HG02943 (cell line): ENCODE measurements around the gene NOX5.

ENCODE experiments used
- ATAC-seq: cut with Tn5 transposase; IDR thresholded peaks from one replicate; pipeline ENCODE4 v1.9.1; 2021; ENCODE audit warnings: mild to moderate bottlenecking, low read depth, moderate library complexity; ENCODE audit not compliant: unreplicated experiment

NOX5 gene

DNA sequence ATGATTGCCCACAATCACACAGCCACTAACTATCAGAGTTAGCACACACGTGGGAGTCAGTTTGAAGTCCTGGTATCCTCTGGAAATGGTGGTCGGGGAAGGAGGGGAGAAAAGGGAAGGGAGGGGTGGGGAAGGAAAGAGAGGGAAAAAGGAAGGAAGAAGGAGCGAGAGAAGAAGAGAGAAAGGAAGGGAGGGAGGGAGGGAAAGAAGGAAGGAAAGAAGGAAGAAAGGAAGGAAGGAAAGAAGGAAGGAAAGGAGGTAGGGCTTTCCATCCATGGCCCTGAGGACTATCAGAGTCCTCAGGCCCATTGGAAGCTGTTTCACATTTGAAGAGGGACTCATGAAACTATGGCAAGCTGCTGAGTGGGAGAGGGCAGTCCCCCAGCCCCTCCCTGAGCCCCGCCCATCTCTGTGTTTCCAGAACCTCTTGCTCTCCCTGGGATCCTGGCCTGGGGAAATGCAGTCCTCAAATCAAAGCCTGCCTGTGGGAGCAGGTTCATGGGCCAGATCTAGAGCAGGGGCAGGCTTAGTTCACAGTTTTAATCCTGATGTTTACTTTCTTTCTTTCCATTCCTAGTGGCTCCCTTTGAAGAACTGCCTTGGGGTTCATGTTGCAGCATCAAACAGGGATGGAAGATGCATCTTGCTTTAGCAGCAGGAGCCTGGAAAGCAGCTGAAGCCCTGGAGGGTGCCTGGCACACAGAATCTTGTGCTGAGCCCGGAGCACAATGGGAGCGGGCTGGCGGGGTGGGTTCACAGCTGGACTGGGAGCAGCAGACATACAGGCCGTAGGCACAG, 79.8 kb downstream of the NOX5 start:
- no peak for ATAC-seq

DNA sequence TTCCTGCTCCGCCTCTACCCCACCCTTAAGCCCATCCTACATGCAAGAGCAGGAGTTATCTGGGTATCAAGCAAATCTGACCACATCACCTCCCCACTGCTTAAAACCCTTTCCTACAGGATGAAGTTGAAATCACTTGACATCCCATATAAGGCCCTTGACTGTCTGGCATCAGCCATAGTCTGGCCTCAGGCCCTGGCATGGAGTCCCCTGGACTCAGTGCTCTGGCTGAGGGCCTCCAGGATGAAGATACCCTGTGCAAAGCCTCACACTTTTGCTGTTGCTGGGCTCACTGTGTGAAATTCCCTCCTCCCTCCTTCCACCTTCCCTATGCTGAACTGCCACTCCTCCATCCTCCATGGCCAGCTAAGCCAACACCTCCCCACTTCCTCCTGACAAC, 80.8 kb downstream of the NOX5 start:
- no peak for ATAC-seq

DNA sequence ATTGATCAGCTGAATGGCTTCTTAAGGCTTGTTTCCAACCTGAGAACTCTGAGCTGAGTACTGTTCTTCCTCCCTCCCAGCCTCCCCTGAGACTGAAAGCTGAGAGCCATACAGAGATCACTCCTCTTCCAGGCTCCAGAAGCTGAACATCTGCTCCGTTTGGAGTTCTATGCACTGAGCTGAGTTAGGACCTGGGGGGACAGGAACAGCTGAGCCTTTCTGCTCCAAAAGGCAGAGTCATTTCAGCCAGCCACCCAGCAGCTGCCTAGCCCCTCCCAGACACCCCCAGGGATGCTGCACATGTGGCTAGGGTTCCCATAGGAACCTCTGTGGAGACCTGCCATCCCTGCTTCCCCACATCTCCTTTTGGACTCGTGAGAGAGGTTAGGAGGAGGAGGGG, 81.7 kb downstream of the NOX5 start:
- no peak for ATAC-seq

DNA sequence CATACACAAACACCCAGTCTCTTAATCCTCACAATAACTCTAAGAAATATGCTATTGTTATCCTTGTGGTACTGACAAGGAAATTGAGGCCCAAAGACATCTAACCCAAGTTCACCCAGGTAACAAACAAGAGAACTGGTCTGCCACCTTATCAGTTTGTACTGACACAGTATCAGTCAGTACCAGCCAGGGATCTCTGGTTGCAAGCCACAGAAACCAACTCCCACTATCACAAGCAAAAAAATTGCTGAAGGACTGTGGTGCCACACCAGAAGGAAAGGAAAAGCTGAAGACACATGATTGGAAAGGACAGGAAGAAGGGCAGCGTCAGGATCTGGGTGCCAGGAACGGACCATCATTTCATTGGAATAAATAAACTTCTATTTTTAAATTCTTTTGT, 82.1 kb downstream of the NOX5 start:
- ATAC-seq: no peak

DNA sequence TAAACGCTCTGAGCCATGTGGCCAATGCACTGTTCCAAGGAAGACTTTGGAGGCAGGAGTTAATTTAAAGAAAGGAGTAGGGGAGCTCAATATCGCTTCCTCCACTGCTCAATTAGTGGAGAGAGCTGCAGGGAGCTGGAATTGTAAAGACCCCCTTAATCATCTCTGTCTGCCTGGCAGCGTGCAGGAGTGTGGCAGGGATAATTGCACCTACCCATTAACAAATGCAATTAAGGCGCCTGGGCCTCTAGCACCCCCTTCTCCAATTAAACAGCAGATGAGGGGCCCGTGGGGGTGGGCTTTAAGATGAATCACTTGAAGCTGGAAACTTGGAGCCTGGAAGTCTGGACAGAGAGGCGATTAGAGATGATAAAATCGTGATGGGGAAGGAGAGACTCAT, 84.3 kb downstream of the NOX5 start:
- ATAC-seq: no peak

DNA sequence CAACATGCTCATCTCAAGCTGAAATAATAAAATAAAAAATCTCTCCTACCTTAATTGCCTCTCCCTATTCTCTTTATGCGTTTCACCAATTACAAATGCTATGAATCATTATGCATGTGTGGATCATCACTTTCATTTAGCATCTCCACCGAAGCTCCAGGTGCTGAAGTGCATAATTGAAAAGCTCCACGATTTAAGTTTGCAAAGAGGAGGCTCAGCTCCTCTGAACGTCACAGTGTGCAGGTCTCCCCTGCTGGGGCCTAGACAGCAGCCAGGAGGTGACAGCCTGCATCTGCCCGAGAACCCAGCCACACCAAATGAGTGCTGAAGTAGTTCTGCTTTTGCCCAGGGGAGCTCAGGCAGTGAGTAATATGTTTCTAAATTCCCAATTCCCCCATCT, 85.4 kb downstream of the NOX5 start:
- ATAC-seq: no peak

- ATAC-seq: no peak
These were observed 86.3 kb downstream of the NOX5 start for GRCh38 chr15:69100821-69101220.

GRCh38 chr15:69104050-69104750, 89.7 kb downstream of the NOX5 start:
- no peak for ATAC-seq

DNA sequence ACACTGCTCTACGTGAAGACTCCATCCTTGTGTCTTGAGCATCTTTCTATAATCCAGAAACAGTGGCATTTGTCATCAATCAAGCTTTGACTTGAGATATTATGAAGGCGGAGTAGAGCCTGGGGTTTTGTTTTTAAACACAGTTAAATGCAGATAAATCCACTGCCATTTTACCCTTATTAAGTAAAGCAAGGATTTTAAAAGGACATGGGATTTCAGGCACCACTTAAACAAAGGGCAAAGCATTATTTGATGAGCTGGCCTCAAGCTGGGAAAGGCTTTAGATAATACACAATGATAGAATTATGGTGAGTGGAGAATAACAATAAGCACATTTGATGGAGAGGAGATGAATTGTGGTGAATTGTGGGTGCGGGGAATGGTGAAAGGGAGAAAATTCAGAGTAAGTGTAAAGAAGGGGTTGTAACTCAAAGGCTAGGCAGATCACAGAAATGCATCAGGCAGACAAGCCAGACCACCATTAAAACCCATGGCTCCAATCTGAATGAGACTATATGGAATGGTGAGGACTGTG, 91.0 kb downstream of the NOX5 start:
- no peak for ATAC-seq

- ATAC-seq: no peak
These were observed 92.6 kb downstream of the NOX5 start for GRCh38 chr15:69107025-69107620.
